ENCODE measurements around the gene GRK5.

Gene GRK5

DNA sequence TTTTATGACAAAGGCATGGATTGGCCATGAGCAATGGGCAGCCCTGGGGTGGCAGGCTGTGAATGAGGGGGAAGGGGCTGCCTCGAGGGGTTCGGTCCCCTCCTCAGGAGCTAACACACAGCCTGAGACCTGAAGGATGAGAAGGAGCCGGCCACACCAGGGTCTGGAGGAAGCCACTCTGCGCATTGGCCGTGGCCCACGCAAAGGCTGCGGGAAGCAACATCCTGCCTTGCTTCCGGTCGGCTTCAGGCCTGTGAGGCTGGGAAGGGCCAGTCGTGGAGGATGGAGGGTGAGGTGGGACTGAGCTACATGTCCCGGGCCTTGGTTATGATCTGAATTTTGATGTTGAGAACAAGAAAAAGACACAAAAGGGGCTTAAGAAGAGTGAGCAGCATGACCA lies 285.8 kb downstream of the GRK5 start:
- DNase-seq (ENCODE audit: extremely low read depth, low read depth) = no peak
- TF ChIP-seq, protein P1, sequence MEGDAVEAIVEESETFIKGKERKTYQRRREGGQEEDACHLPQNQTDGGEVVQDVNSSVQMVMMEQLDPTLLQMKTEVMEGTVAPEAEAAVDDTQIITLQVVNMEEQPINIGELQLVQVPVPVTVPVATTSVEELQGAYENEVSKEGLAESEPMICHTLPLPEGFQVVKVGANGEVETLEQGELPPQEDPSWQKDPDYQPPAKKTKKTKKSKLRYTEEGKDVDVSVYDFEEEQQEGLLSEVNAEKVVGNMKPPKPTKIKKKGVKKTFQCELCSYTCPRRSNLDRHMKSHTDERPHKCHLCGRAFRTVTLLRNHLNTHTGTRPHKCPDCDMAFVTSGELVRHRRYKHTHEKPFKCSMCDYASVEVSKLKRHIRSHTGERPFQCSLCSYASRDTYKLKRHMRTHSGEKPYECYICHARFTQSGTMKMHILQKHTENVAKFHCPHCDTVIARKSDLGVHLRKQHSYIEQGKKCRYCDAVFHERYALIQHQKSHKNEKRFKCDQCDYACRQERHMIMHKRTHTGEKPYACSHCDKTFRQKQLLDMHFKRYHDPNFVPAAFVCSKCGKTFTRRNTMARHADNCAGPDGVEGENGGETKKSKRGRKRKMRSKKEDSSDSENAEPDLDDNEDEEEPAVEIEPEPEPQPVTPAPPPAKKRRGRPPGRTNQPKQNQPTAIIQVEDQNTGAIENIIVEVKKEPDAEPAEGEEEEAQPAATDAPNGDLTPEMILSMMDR (IDR thresholded peaks at IDR 0.05; ENCODE audit: low read depth, low read length, missing control alignments) = no peak
- no peak overlapping the region for H3K4me3 ChIP-seq (replicated peaks; ENCODE audit: low read depth, low read length)

DNA sequence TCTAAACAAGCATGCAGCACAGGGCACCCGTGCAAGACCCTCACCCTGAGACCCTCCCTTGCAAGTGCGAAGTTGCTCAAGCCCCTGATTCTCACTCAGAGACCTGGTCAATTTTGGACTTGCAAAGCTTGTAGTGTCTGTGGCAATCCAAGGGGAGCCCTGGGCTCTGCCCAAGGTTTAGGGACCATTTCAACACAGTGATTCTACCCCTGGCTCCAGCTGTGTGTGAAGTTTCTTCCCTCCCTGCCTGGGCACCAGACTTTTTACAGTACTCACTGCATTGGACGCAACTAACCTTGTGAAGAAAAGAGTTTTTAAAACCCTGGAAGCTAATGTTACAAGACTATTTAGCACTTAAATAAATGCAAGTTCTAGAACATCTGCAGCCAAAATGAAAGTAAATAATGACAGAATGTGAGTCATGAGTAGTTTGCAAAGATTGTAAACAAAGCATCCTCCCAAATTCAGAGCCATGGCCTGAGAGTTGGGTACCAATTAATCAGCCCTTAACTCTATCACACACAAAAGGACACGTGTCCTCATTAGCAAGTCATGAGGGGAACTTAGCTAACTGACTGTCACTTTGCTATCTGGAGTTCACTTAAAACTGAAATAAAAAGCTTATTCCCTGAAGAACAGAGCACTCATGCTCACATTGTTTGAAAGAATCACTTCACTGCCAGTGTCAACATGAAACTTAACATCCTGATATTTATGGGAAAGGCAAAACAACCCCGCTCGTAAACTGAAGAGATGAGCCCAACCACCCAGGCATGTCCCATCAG lies 287.1 kb downstream of the GRK5 start:
- TF ChIP-seq, protein P1 (IDR thresholded peaks at IDR 0.05; ENCODE audit: low read depth, low read length, missing control alignments) = no peak
- no peak for DNase-seq (ENCODE audit: extremely low read depth, low read depth)
- no peak overlapping the region for H3K4me3 ChIP-seq (replicated peaks; ENCODE audit: low read depth, low read length)

DNA sequence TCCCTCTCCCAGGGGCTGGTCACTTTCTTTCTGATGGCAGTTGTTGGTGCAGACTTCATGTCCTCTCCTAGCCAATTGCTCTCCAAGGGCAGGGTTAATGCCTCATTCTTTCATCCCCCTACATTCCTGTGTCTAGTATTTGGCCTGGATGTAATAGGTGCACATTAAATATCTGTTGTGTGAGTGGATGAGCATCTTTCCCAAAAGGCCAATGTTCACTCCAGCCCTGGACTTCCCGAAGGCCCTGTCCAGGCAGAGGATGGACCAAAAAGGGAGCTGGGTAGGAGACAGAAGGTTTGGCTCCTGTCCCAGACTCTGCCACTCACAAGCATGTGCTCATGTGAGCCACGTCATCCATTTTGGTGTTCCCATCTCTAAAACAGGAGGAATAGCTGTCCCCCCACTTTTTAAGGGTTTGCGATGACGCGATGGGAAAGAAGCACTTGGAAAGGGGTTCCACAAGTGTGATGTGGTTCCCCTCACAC lies 287.7 kb downstream of the GRK5 start:
- H3K4me3 ChIP-seq (replicated peaks; ENCODE audit: low read depth, low read length) = no peak overlapping the region
- no peak for DNase-seq (ENCODE audit: extremely low read depth, low read depth)
- TF ChIP-seq, protein P1 (IDR thresholded peaks at IDR 0.05; ENCODE audit: low read depth, low read length, missing control alignments) = no peak

DNA sequence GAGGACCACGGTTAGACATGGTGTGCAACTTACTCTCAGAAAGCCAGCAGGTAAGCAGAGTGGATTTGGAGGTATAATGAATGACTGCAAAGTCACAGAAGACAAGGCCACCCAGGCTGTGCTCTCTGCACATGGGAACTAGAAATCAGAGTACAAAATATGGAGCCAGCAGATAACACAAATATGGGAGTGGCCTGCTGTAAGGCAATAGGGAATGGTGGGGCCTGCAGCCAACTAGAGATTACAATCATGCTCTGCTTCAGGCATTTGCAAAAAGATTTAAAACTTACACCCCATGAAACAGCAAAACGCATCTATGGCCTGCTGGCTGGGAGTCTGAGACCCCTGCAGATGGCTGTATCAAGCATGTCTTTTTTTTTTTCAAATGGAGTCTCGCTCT lies 288.2 kb downstream of the GRK5 start:
- TF ChIP-seq, protein P1 (IDR thresholded peaks at IDR 0.05; ENCODE audit: low read depth, low read length, missing control alignments) = no peak
- H3K4me3 ChIP-seq (replicated peaks; ENCODE audit: low read depth, low read length) = no peak overlapping the region
- no peak for DNase-seq (ENCODE audit: extremely low read depth, low read depth)

DNA sequence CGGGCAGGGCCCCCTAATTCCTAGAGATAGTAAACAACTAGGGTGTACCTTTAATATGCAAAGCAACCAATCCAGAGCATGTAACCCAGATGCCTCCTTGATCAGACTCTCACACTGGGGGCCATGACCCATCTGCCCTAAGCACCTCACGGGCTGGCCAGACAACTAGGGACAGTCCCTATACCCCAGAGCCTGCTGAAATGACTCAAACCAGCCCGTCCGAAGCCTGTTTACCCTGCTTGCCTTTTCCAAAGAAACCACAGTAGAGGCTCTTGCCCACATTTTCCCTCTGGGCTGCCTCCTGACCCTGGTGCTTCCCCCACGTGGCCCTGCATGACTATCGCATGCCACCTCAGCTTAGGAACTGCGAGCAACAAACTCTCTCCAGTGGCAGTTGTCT lies 288.9 kb downstream of the GRK5 start:
- no peak for DNase-seq (ENCODE audit: extremely low read depth, low read depth)

DNA sequence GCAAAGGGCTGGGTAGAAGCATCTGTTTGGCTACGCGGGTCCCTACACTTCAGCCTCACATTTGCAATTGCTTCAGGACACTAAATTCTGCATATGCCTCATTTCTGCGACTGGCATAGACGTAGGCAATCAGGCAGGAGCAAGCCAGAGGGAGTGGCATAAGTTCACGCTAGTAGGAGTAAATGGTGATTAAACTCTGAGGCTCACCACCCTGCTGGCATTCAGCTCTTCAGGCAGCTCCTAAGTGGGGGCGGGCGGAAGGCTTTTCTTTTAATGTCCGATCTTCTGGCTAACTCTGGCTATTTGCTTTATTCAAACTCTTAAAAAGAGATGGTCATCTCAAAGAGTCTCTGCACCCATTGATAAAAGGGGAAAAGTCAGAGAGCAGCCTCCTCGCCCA lies 289.9 kb downstream of the GRK5 start:
- no peak overlapping the region for H3K4me3 ChIP-seq (replicated peaks; ENCODE audit: low read depth, low read length)
- TF ChIP-seq, protein P1 (IDR thresholded peaks at IDR 0.05; ENCODE audit: low read depth, low read length, missing control alignments) = no peak
- DNase-seq (ENCODE audit: extremely low read depth, low read depth) = no peak

More for the DNA sequence above, 288.9 kb downstream of the GRK5 start:
- no peak overlapping the region for H3K4me3 ChIP-seq (replicated peaks; ENCODE audit: low read depth, low read length)
- TF ChIP-seq, protein P1 (IDR thresholded peaks at IDR 0.05; ENCODE audit: low read depth, low read length, missing control alignments) = no peak
